Kidney (tissue), 14 donors: Measurements from ENCODE around the gene MROH2A. TPM values are rescaled to one million over a fixed set of nuclear protein-coding genes. Genes with fewer than 3 reads are reported as not detected.
A peak's percentile ranks its signal among the peaks of the same experiment; 100 is the strongest.

ENCODE experiments used
- DNase-seq, 5 donors: peaks; one replicate each; pipeline ENCODE4 v3.0.0-alpha.2; 2013 to 2020
- FAIRE-seq: peaks from 2 replicates; lab custom pipeline; 2012; peaks lifted over from hg19 to GRCh38; lab: Jason Lieb, UNC
- H3K27ac ChIP-seq, 2 donors: one replicate each; pipeline ENCODE4 v1.7.0; 2013; ENCODE audit warnings: low read depth in 2 of 2, low read length in 2 of 2, inconsistent platforms in 1 of 2
- H3K27me3 ChIP-seq: one replicate; pipeline ENCODE4 v1.7.1; 2013; ENCODE audit warnings: low read length, inconsistent platforms; ENCODE audit not compliant: control insufficient read depth, insufficient read depth
- H3K36me3 ChIP-seq, 3 donors: one replicate each; pipeline versions ENCODE4 v1.7.0 to v1.7.1; 2013; ENCODE audit warnings: low read length in 3 of 3, control low read depth in 1 of 3, inconsistent platforms in 1 of 3; ENCODE audit not compliant: insufficient read depth in 3 of 3, control insufficient read depth in 2 of 3
- H3K4me1 ChIP-seq, 3 donors: one replicate each; pipeline versions ENCODE4 v1.7.0 to v1.7.1; 2013; ENCODE audit warnings: low read length in 3 of 3, inconsistent platforms in 1 of 3, low read depth in 1 of 3; ENCODE audit not compliant: control insufficient read depth in 2 of 3, insufficient read depth in 2 of 3
- H3K4me3 ChIP-seq, 3 donors: one replicate each; pipeline versions ENCODE4 v1.7.0 to v1.8.1; 2013; ENCODE audit warnings: low read length in 3 of 3, control low read depth in 1 of 3, inconsistent platforms in 1 of 3
- H3K9ac ChIP-seq, 3 donors: one replicate each; pipeline versions ENCODE4 v1.7.0 to v1.7.1; 2013; ENCODE audit warnings: low read length in 3 of 3, control low read depth in 1 of 3, inconsistent platforms in 1 of 3
- H3K9me3 ChIP-seq, 3 donors: one replicate each; pipeline versions ENCODE4 v1.7.0 to v1.7.1; 2013; ENCODE audit warnings: low read length in 3 of 3, control low read depth in 1 of 3, inconsistent platforms in 1 of 3; ENCODE audit not compliant: control insufficient read depth in 2 of 3, insufficient read depth in 1 of 3
- CTCF ChIP-seq: IDR thresholded peaks from 3 replicates; pipeline ENCODE4 v1.5.1; 2012; ENCODE audit warnings: mild to moderate bottlenecking, moderate library complexity, borderline replicate concordance; ENCODE audit not compliant: insufficient read depth; ENCODE audit errors: extremely low read depth
- intact Hi-C: fragments of 100-400 bp; cut with DNase I; formaldehyde crosslinking; loops from one replicate; pipeline ENCODE4 v1.11.1; 2022
- polyA plus RNA-seq: library from polyadenylated mRNA; stranded (reverse); fragments of 350-450 nt; fragmentation: Illumina TruSeq; extraction: RNeasy Lipid Tissue Mini Kit (QIAGEN cat#74804); gene quantifications from one replicate; pipeline ENCODE4 v1.2.3, GENCODE V29; 2014; ENCODE audit warnings: low read depth, low replicate concordance; ENCODE audit not compliant: insufficient read depth
- total RNA-seq: library from RNA; stranded (reverse); fragmentation: NEBNext Ultra II Directional; extraction: Animal tissue kit (Norgen Biotek cat#: 25700); gene quantifications from one replicate; pipeline ENCODE4 v1.2.1, GENCODE V29; 2021
- donor health status: control.
- donor health status: control.
- donor health status: control.
- donor health status: control.
- donor health status: control.
- donor health status: DM: yes; HTN: yes; CAD: no.
- donor health status: Normal renal cell carcinoma (clear cell type).

Gene MROH2A
- total and polyA plus RNA-seq, 2 donors from 2014 or later, result 1.8 TPM; not detected in 1

GRCh38 chr2:233865838-233866237 is 87.7 kb downstream of the MROH2A start:
- no peak for FAIRE-seq
- Histone ChIP-seq H3K36me3 (no peaks in the 10 kb centered on the region), H3K27ac (no peak overlapping the region), H3K4me1 (no peaks in the 10 kb centered on the region), H3K27me3 (no peaks in the 10 kb centered on the region), H3K4me3 (no peak overlapping the region), H3K9me3 (peaks cover 0 to 7% (median 0%) of the 10 kb centered on the region in 3 donors), H3K9ac (no peak overlapping the region)
- peak in 1 of 5 donors; percentile 10 for DNase-seq
- TF ChIP-seq CTCF, result no peak
- intact Hi-C loops, result no loop called here

- Histone ChIP-seq H3K27me3 (no peaks in the 10 kb centered on the region), H3K4me1 (no peaks in the 10 kb centered on the region), H3K9me3 (peaks cover 0 to 9% (median 0%) of the 10 kb centered on the region in 3 donors), H3K4me3 (no peak overlapping the region), H3K9ac (no peak overlapping the region), H3K36me3 (no peaks in the 10 kb centered on the region), H3K27ac (no peak overlapping the region)
- no peak for TF ChIP-seq CTCF
- FAIRE-seq (no peak), DNase-seq (peak in 1 of 5 donors; percentile 68)
- intact Hi-C loops, result no loop called here
These were observed 88.3 kb downstream of the MROH2A start for GRCh38 chr2:233866479-233866878.

- Histone ChIP-seq H3K27me3 (no peaks in the 10 kb centered on the region), H3K9me3 (peaks cover 0 to 9% (median 0%) of the 10 kb centered on the region in 3 donors), H3K27ac (no peak within 1 kb of the TSS), H3K36me3 (no peaks in the 10 kb centered on the region), H3K4me1 (no peaks in the 10 kb centered on the region), H3K9ac (peak within 1 kb of the TSS in 1 of 3 donors; percentile 43), H3K4me3 (peak within 1 kb of the TSS; percentile 58 to 75 (median 68))
- DNase-seq (peak; percentile 30 to 74 (median 59)), FAIRE-seq (no peak)
- no peak for TF ChIP-seq CTCF
- intact Hi-C loops, result no loop called here
These were observed 89.9 kb downstream of the MROH2A start, which contains the start of gene MSL3B for GRCh38 chr2:233867993-233868532. Gene MSL3B, minus strand, starts transcription at chr2:233868386.
